Sigmoid colon (tissue), 7 donors: ENCODE data around the gene CLBA1. TPM values are rescaled to one million over a fixed set of nuclear protein-coding genes. Genes with fewer than 3 reads are reported as not detected.

Experiments used
- DNase-seq: peaks from one replicate; pipeline ENCODE4 v3.0.0-alpha.2; 2019
- H3K27ac ChIP-seq, 4 donors: fragments of 200-600 bp; sonication (generic); one replicate each; pipeline ENCODE4 v1.5.1; 2016 to 2019; ENCODE audit warnings: mild to moderate bottlenecking in 1 of 4
- H3K27me3 ChIP-seq, 3 donors: fragments of 200-600 bp; sonication (generic); one replicate each; pipeline ENCODE4 v1.5.1; 2019; ENCODE audit warnings: mild to moderate bottlenecking in 1 of 3
- H3K36me3 ChIP-seq, 4 donors: fragments of 200-600 bp; sonication (generic); one replicate each; pipeline ENCODE4 v1.5.1; 2016 to 2019
- H3K4me1 ChIP-seq, 4 donors: fragments of 200-600 bp; sonication (generic); one replicate each; pipeline ENCODE4 v1.5.1; 2017 to 2019
- H3K4me3 ChIP-seq, 4 donors: fragments of 200-600 bp; sonication (generic); one replicate each; pipeline ENCODE4 v1.5.1; 2017 to 2019; ENCODE audit warnings: mild to moderate bottlenecking in 2 of 4, moderate library complexity in 1 of 4
- H3K9me3 ChIP-seq, 4 donors: fragments of 200-600 bp in 3 of 4; sonication (generic) in 3 of 4; one replicate each; pipeline versions ENCODE4 v1.5.1 to v1.6.1; 2013 to 2019
- EP300 ChIP-seq, 4 donors: sonication (generic); formaldehyde crosslinking; IDR thresholded peaks; one replicate each; pipeline ENCODE4 v1.6.1; 2017; ENCODE audit warnings: antibody characterized with exemption in 4 of 4
- POLR2A ChIP-seq, 2 donors: fragments of 450-650 bp; IDR thresholded peaks; one replicate each; pipeline ENCODE4 v1.6.1; 2016; ENCODE audit warnings: antibody characterized with exemption in 2 of 2, mild to moderate bottlenecking in 2 of 2, moderate library complexity in 2 of 2
- POLR2AphosphoS5 ChIP-seq, 4 donors: sonication (generic); formaldehyde crosslinking; IDR thresholded peaks; one replicate each; pipeline ENCODE4 v1.6.1; 2017; ENCODE audit warnings: antibody characterized with exemption in 4 of 4
- WGBS, 2 donors: extraction: QIAGEN DNeasy Blood & Tissue Kit; methylation state at CpG; one replicate each; pipeline ENCODE4 v1.1.7; 2013; 5-methylcytosine and 5-hydroxymethylcytosine counted together
- intact Hi-C: fragments of 100-400 bp; cut with DNase I; formaldehyde crosslinking; loops from one replicate; pipeline ENCODE4 v1.15.1; 2023
- polyA plus RNA-seq, 3 donors: library from polyadenylated mRNA; stranded (reverse); fragments of 200-250 nt; gene quantifications; one replicate each; pipeline ENCODE4 v1.2.3, GENCODE V29; 2013
- total RNA-seq, 4 donors: library from RNA; depleted of rRNA; stranded (reverse); fragments of >200 nt; gene quantifications; one replicate each; pipeline ENCODE4 v1.1.0, GENCODE V29; 2016
- TF ChIP-seq, protein P1 (sequence below), 4 experiments: fragments of 450-650 bp in 3 of 4; fragments of 200-600 bp in 1 of 4; IDR thresholded peaks; one replicate each; pipeline ENCODE4 v1.5.1; 2016 to 2019; ENCODE audit warnings: antibody characterized with exemption in 4 of 4, mild to moderate bottlenecking in 3 of 4, moderate library complexity in 2 of 4
- donor health status: healthy with polysubstance abuse.
- donor health status: Bipolar disorder and iron deficiency.
- donor health status: healthy.

Gene CLBA1
- total and polyA plus RNA-seq, 7 donors = 2.8 to 8.4 (median 3.3) TPM

DNA sequence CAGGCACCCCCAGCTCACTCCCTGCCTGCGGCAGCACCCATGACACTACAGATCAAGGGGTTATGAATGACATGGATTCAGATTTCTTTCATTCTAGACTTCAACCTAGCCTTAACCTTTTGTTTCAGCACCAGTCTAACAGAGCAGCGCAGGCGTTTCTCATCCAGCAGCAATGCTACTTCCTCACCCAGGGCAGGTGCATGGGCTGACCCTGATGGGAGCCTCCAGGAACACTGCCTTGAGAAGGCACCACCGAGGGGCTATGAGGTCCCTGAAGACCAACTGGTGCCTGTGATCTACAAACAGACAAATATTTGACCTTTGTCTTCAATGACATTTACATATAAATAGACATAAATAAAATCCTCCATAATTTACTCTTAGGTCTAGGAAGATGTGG lies 24.5 kb downstream of the CLBA1 start:
- no peak for TF ChIP-seq POLR2AphosphoS5 (IDR thresholded peaks at IDR 0.05)
- TF ChIP-seq, protein P1, sequence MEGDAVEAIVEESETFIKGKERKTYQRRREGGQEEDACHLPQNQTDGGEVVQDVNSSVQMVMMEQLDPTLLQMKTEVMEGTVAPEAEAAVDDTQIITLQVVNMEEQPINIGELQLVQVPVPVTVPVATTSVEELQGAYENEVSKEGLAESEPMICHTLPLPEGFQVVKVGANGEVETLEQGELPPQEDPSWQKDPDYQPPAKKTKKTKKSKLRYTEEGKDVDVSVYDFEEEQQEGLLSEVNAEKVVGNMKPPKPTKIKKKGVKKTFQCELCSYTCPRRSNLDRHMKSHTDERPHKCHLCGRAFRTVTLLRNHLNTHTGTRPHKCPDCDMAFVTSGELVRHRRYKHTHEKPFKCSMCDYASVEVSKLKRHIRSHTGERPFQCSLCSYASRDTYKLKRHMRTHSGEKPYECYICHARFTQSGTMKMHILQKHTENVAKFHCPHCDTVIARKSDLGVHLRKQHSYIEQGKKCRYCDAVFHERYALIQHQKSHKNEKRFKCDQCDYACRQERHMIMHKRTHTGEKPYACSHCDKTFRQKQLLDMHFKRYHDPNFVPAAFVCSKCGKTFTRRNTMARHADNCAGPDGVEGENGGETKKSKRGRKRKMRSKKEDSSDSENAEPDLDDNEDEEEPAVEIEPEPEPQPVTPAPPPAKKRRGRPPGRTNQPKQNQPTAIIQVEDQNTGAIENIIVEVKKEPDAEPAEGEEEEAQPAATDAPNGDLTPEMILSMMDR (IDR thresholded peaks at IDR 0.05) = no peak
- no peak for TF ChIP-seq EP300 (IDR thresholded peaks at IDR 0.05)
- TF ChIP-seq POLR2A (IDR thresholded peaks at IDR 0.05) = no peak
- no peak overlapping the region for H3K4me3 ChIP-seq
- H3K27me3 ChIP-seq = no peaks in the 10 kb centered on the region
- H3K4me1 ChIP-seq = peaks cover 0 to 35% (median 30%) of the 10 kb centered on the region in 4 donors
- no peaks in the 10 kb centered on the region for H3K9me3 ChIP-seq
- WGBS, 2 donors = 88 to 90% methylated on average over 4 of the region's 4 CpGs
- DNase-seq = no peak
- H3K36me3 ChIP-seq = peaks cover 0 to 15% (median 2%) of the 10 kb centered on the region in 4 donors
- intact Hi-C loops = loop anchor here (2.0 kb wide), 1 partner anchor 25 kb away; the partner anchor contains the start of gene CLBA1
- peak overlapping the region in 3 of 4 donors; percentile 68 to 82 (median 77) for H3K27ac ChIP-seq

DNA sequence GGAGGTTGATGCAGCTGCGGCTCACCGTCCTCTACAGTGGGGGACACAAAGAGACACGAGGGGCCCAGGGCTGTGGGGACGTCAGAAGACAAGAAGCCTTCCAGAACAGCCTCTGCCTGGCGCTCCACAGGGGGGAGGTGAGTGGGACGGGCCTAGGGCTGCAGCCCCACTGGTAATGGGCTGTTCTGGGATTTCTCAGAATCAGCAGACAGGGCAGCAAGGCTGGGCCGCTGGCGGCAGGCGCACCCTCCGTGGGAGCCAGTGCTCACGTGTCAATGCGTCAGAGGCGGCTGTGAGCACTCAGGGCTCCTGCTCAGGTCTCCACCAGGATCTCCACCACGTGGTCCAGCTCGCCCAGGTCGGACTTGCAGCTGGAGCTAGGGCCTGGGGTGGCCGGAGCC lies 25.3 kb downstream of the CLBA1 start:
- H3K27me3 ChIP-seq = no peaks in the 10 kb centered on the region
- H3K4me3 ChIP-seq = no peak overlapping the region
- WGBS, 2 donors = 77 to 89% methylated on average over 17 of the region's 17 CpGs
- H3K9me3 ChIP-seq = no peaks in the 10 kb centered on the region
- TF ChIP-seq, protein P1 (IDR thresholded peaks at IDR 0.05) = no peak
- TF ChIP-seq EP300 (IDR thresholded peaks at IDR 0.05) = peak in 3 of 4 donors; percentile 51 to 87 (median 53)
- TF ChIP-seq POLR2AphosphoS5 (IDR thresholded peaks at IDR 0.05) = peak; percentile 66 to 86 (median 73)
- no peak for TF ChIP-seq POLR2A (IDR thresholded peaks at IDR 0.05)
- intact Hi-C loops = loop anchor here (1.0 to 2.0 kb wide), 2 partner anchors 26 to 34 kb away; partner anchors contain the start of gene CLBA1
- peak overlapping the region in 3 of 4 donors; percentile 68 to 82 (median 77) for H3K27ac ChIP-seq
- peaks cover 0 to 35% (median 30%) of the 10 kb centered on the region in 4 donors for H3K4me1 ChIP-seq
- peaks cover 0 to 15% (median 2%) of the 10 kb centered on the region in 4 donors for H3K36me3 ChIP-seq
- peak; percentile 94 for DNase-seq

DNA sequence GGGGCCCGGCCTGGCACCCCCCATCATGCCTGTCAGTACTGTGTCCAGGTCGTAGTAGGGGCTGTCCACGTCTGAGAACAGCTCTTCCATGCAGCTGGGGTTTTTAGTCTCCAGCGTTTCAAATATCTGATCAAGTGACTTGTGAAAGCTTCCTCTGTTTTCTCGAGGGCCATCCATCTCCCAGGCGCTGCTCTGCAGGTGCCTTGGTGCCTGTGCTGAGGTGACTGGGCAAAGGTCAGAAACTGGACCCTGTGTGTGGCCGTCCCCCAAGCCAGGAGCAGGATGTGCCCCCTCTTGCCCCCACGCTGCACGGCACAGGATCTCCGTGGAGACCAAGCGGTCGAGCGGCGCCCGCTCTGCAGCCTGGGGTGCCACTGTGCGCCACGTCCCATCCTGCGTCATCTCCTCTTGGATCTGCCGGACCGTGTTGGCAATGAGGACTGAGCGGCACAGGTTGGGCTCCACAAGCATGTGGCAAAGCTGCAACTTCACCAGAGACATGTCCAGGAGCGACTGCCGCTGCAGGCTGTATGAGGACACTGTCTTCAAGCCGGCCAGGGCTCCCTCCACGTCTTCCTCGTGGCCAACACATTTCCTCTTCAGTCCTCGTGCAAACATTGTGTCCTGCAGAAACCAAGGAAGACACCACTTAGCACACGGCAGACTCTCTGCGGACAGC lies 25.9 kb downstream of the CLBA1 start:
- no peaks in the 10 kb centered on the region for H3K27me3 ChIP-seq
- H3K36me3 ChIP-seq = peaks cover 0 to 15% (median 2%) of the 10 kb centered on the region in 4 donors
- no peak for TF ChIP-seq POLR2A (IDR thresholded peaks at IDR 0.05)
- no peak for TF ChIP-seq POLR2AphosphoS5 (IDR thresholded peaks at IDR 0.05)
- TF ChIP-seq, protein P1 (IDR thresholded peaks at IDR 0.05) = no peak
- no peak for TF ChIP-seq EP300 (IDR thresholded peaks at IDR 0.05)
- peaks cover 0 to 35% (median 30%) of the 10 kb centered on the region in 4 donors for H3K4me1 ChIP-seq
- H3K27ac ChIP-seq = peak overlapping the region in 3 of 4 donors; percentile 68 to 82 (median 77)
- no peak overlapping the region for H3K4me3 ChIP-seq
- DNase-seq = no peak
- 85 to 87% methylated on average over 29 of the region's 29 CpGs for WGBS, 2 donors
- intact Hi-C loops = loop anchor here (1.0 to 2.0 kb wide), 2 partner anchors 27 to 34 kb away; partner anchors contain the start of gene CLBA1
- H3K9me3 ChIP-seq = no peaks in the 10 kb centered on the region

DNA sequence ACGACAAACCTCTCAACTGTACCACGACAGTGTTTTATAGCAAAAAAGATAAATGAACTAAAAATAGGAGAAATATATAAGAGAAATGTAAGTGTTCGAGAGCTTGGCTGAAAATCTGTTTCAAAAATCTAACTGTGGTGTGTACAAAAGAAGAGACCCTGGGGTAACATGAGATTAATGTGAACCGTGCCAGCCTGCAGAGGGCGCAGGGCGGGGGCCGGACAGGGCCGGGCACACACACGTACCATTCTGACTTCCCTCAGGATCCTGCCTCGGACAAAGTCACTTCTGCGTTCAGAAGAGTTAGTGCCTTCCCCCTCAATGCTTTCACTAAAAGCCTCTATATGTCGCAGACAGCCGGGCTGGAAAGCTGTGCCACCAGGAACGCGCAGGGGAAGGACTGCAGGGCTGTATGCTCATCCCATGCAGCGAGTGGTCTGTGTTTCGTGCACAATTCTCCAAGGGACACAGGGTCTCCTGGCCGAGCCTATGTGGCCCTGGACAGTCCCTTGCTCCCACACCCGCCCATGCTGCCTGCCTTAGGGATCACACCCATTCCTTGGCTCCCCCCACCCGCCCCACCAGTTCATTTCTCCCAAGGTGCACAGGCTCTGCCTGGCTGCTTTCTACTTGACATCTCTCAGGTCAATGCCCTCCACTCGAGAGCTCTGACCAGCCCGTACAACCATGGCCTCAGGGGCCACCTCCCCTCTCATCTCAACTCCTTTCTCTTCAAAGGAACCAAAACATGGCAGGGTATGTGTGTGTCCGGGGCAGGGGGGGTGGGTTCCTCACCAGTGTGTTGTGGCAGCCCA lies 26.8 kb downstream of the CLBA1 start:
- peak overlapping the region in 3 of 4 donors; percentile 68 to 82 (median 77) for H3K27ac ChIP-seq
- intact Hi-C loops = no loop called here
- 57 to 79% methylated on average over 23 of the region's 23 CpGs for WGBS, 2 donors
- DNase-seq = no peak
- H3K4me3 ChIP-seq = no peak overlapping the region
- no peaks in the 10 kb centered on the region for H3K27me3 ChIP-seq
- no peaks in the 10 kb centered on the region for H3K9me3 ChIP-seq
- H3K36me3 ChIP-seq = peaks cover 0 to 15% (median 2%) of the 10 kb centered on the region in 4 donors
- peaks cover 0 to 35% (median 30%) of the 10 kb centered on the region in 4 donors for H3K4me1 ChIP-seq
- TF ChIP-seq, protein P1 (IDR thresholded peaks at IDR 0.05) = peak; percentile 25 to 55 (median 37)
- TF ChIP-seq POLR2A (IDR thresholded peaks at IDR 0.05) = no peak
